Measurements from ENCODE around the gene ACER1. TPM values are rescaled to one million over a fixed set of nuclear protein-coding genes. Genes with fewer than 3 reads are reported as not detected.

Gene ACER1
- total RNA-seq, 2 donors from 2014 or later, result not detected

- H3K9me3 Mint-ChIP-seq, result peaks cover 13% of the 10 kb centered on the region
These were observed 46.3 kb upstream of the ACER1 start for GRCh38 chr19:6379744-6380143.

GRCh38 chr19:6378486-6378885 is 45.1 kb upstream of the ACER1 start:
- DNase-seq, result no peak
- Mint-ChIP-seq H3K27me3 (ENCODE audit: insufficient read depth) (no peaks in the 10 kb centered on the region), H3K27ac (no peak overlapping the region), H3K36me3 (ENCODE audit: low read depth) (peaks cover 53% of the 10 kb centered on the region), H3K4me3 (no peak overlapping the region), H3K4me1 (peaks cover 4% of the 10 kb centered on the region), H3K9me3 (peaks cover 13% of the 10 kb centered on the region)
- WGBS, 2 experiments (ENCODE audit: insufficient coverage in 1 of 2, insufficient read length in 1 of 2), result 92 to 100% methylated on average over 6 to 9 of the region's 9 CpGs
- peaks cover 5% of the 10 kb centered on the region for H3K4me1 ChIP-seq (ENCODE audit: control insufficient read depth, insufficient read depth, low read length)
- peaks cover 50% of the 10 kb centered on the region for H3K36me3 ChIP-seq (ENCODE audit: control insufficient read depth, insufficient read depth, low read length)
- peaks cover 11% of the 10 kb centered on the region for H3K9me3 ChIP-seq (ENCODE audit: control insufficient read depth, low read length)
- H3K9ac ChIP-seq (ENCODE audit: extremely low read depth, low read length, poor library complexity, severe bottlenecking), result no peak overlapping the region
- no peak overlapping the region for H3K4me3 ChIP-seq (ENCODE audit: low read length)
- no peak for TF ChIP-seq CTCF (conservative IDR thresholded peaks at IDR 0.05)
- no peaks in the 10 kb centered on the region for H3K27me3 ChIP-seq (ENCODE audit: control insufficient read depth, insufficient read depth, low read length, poor library complexity, severe bottlenecking)
- H3K27ac ChIP-seq (ENCODE audit: low read depth, low read length), result no peak overlapping the region

More at GRCh38 chr19:6379744-6380143, 46.3 kb upstream of the ACER1 start:
- Histone ChIP-seq H3K36me3 (ENCODE audit: control insufficient read depth, insufficient read depth, low read length) (peaks cover 58% of the 10 kb centered on the region), H3K27ac (ENCODE audit: low read depth, low read length) (no peak overlapping the region), H3K9me3 (ENCODE audit: control insufficient read depth, low read length) (peaks cover 11% of the 10 kb centered on the region), H3K4me1 (ENCODE audit: control insufficient read depth, insufficient read depth, low read length) (peaks cover 5% of the 10 kb centered on the region), H3K4me3 (ENCODE audit: low read length) (no peak overlapping the region), H3K27me3 (ENCODE audit: control insufficient read depth, insufficient read depth, low read length, poor library complexity, severe bottlenecking) (no peaks in the 10 kb centered on the region), H3K9ac (ENCODE audit: extremely low read depth, low read length, poor library complexity, severe bottlenecking) (no peak overlapping the region)
- Mint-ChIP-seq H3K4me1 (no peaks in the 10 kb centered on the region), H3K36me3 (ENCODE audit: low read depth) (peaks cover 60% of the 10 kb centered on the region), H3K4me3 (no peak overlapping the region), H3K27ac (no peak overlapping the region), H3K27me3 (ENCODE audit: insufficient read depth) (no peaks in the 10 kb centered on the region)
- TF ChIP-seq CTCF (conservative IDR thresholded peaks at IDR 0.05), result no peak
- WGBS, 2 experiments (ENCODE audit: insufficient coverage in 1 of 2, insufficient read length in 1 of 2), result 95 to 98% methylated on average over 3 of the region's 3 CpGs
- no peak for DNase-seq

DNA sequence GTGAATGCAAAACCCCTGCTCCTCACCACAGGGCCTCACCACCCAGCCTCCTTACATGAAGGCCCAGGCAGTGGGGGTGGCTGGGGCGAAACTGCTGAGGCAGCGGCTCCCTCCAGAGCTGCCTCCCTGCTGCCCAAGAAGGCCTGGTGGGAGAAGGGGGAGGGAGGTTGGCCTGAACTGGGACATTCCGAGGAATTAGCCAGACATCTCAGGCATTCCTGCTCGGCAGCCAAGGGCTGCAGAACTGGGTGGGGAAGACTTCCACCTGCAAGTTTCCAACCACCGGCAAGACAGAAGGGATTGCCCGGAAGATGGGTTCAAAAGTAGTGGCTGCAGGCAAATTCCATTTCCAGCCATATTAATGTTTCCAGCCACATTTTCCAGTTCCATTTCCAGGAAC is 44.6 kb upstream of the ACER1 start:
- H3K9me3 Mint-ChIP-seq, result peaks cover 13% of the 10 kb centered on the region
- H3K36me3 ChIP-seq (ENCODE audit: control insufficient read depth, insufficient read depth, low read length), result peaks cover 46% of the 10 kb centered on the region
- 88 to 100% methylated on average over 1 to 6 of the region's 6 CpGs for WGBS, 2 experiments (ENCODE audit: insufficient coverage in 1 of 2, insufficient read length in 1 of 2)
- H3K4me3 ChIP-seq (ENCODE audit: low read length), result no peak overlapping the region
- H3K36me3 Mint-ChIP-seq (ENCODE audit: low read depth), result peaks cover 48% of the 10 kb centered on the region
- peaks cover 5% of the 10 kb centered on the region for H3K4me1 Mint-ChIP-seq
- H3K27me3 Mint-ChIP-seq (ENCODE audit: insufficient read depth), result no peaks in the 10 kb centered on the region
- no peaks in the 10 kb centered on the region for H3K27me3 ChIP-seq (ENCODE audit: control insufficient read depth, insufficient read depth, low read length, poor library complexity, severe bottlenecking)
- H3K4me3 Mint-ChIP-seq, result no peak overlapping the region
- H3K9me3 ChIP-seq (ENCODE audit: control insufficient read depth, low read length), result peaks cover 11% of the 10 kb centered on the region
- no peak overlapping the region for H3K27ac Mint-ChIP-seq
- H3K27ac ChIP-seq (ENCODE audit: low read depth, low read length), result no peak overlapping the region
- H3K4me1 ChIP-seq (ENCODE audit: control insufficient read depth, insufficient read depth, low read length), result peaks cover 5% of the 10 kb centered on the region
- TF ChIP-seq CTCF (conservative IDR thresholded peaks at IDR 0.05), result no peak
- peak; percentile 79 for DNase-seq
- H3K9ac ChIP-seq (ENCODE audit: extremely low read depth, low read length, poor library complexity, severe bottlenecking), result no peak overlapping the region

Measured in endodermal cell (in vitro differentiated cells).